Measurements from ENCODE around the gene ANO7.

ANO7 gene

DNA sequence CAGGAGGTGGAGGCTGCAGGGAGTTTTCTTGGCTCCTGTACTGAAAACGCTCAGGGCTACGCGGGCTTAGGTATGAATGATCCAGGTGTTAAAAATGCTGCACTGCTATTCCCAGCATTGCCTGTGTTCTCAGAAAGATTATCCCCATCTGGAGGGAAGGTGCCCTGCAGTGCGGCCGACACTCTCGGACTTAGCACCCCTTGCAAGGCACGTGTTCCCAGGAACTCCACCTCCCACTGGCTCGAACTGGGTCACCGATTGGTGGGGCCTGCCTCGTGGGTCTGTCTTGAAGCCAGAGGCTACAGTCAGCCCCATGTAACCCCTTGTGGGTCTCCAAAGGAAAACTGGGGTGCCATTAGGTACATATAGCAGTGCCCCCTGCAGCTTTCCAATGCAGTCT lies 25.7 kb downstream of the ANO7 start:
- no peak for DNase-seq

DNA sequence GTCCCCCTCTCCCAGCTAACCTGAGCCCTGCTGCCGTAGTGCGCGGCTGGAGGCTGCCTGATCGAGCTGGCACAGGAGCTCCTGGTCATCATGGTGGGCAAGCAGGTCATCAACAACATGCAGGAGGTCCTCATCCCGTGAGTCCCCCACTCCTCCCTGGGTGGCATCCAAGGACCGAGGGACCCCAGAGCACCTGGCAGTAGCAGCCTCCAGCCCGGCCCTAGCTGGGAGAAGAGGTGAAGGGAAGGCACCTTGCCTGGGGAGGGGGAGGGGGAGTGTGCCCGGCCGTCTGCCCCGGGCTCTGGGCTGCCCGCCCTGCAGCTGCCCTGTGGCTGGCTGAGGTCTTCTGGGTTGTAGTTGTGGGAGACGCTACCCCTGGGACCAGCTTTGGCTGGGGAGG lies 26.3 kb downstream of the ANO7 start:
- no peak for DNase-seq

DNA sequence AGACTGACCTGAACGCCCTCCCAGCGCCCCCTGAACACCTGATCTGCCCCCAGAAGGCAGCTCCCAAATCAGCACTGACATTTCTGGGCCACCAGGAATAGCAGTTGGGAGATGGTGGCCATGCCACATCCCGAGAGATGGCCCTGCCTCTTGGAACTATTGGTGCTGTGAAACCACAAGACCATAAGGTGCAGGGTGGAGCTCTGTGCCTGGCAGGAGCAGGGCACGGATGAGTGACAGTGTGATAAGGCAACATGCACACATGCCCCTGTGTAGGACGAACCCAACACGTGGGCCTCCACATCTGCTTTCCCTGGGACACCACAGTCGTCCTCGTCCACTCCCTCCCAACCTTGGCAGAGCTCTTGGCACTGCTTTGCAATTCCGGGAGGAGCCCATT lies 26.9 kb downstream of the ANO7 start:
- DNase-seq = no peak

DNA sequence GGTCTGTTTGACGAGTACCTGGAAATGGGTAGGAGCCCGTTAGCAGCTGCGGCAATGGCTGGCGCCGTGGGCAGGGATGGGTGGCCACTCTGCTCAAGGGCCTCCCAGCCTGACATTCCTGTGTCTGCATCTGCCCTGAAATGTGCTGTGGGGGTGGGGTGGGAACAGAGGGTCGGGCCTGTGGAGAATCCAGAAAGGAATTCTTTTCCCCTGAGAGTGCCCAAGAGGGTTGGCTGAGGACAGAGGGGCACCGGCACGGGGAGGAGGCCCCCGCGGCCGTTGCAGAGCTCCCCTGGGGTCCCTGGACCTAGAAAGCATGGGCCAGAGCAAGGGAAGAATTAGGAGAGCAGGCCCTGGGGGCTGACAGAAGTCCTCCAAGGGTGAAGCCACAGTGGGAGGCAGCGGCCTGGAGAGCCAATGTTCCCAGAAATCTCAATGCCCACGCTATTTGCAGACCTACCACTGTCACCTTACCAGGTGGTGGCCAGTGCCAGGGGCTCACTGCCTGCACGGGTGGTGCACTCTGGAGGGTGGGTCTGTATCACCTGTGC lies 27.8 kb downstream of the ANO7 start:
- DNase-seq = no peak

DNA sequence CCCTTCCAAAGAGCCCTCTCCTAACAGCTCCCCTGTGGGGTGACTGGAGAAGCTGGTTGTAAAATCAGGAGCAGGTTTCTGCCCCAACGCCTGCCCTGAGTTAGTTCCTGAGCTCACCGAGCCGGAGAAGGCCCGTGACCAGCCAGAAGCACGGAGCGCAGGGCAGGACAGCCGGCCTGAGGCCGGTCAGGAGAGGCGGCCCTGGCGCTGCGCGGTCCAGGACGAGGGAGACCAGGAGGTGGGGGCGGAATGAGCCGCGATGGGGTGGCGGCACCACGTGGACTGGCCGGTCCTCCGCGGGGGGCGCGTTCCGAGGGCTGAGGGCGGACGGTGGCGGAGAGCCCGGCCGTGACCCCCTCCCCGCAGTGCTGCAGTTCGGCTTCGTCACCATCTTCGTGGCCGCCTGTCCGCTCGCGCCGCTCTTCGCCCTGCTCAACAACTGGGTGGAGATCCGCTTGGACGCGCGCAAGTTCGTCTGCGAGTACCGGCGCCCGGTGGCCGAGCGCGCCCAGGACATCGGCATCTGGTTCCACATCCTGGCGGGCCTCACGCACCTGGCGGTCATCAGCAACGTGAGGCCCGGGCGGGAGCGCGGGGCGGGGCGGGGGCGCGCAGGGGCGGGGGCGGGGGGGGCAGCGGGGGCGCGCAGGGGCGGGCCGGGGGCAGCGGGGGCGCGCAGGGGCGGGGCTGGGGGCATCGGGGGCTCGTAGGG lies 29.0 kb downstream of the ANO7 start:
- DNase-seq = peak in 2 of 3 experiments; percentile 61 to 76

DNA sequence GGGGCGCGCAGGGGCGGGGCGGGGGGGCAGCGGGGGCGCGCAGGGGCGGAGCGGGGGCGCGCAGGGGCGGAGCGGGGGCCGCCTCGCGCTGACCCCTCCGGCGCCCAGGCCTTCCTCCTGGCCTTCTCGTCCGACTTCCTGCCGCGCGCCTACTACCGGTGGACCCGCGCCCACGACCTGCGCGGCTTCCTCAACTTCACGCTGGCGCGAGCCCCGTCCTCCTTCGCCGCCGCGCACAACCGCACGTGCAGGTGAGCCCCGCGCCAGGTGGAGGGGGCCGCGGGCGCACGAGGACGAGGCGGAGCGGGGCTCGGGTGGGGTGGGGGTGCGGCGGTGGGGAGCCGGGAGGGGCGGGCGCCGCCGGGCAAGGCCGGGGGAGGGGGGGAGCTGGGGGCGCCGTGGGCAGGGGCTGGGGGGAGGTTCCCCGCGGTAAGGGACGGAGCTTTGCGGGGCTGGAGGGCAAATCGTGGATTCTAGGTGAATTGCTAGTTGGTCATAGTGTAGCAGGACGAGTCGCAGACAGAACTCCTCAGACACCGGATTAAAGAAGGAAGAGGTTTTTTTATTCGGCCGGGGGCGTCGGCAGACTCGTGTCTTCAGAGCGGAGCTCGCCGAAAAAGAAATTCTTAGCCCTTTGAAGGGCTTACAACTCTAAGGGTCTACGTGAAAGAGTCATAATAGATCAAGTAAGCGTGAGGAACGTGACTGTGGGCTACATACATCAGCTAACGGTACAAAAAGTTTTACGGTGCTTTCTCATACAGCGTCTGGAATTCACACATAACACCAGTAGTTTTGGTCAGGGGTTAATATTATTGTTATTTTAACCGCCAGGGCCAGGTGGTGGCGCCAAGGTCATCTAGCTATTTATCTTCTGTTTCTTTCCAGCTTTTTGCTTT lies 29.9 kb downstream of the ANO7 start:
- DNase-seq = peak in 2 of 3 experiments; percentile 41 to 59

DNA sequence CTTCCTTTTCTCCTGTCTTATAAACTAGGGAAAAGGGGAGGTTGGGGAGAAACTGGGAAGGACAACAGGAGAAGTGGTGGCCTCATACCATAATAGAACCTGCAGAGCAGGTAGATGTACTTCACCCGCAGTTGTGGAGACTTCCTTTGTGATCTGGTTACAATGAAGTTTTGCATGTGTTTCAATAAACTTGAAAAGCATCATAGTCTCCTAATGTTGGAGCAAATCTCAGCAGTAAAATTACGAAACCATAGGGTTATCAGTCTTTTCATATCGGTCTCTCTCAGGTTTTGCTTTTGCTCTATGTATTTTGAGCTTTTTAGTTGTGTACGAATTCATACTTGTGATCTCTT lies 30.5 kb downstream of the ANO7 start:
- no peak for DNase-seq

DNA sequence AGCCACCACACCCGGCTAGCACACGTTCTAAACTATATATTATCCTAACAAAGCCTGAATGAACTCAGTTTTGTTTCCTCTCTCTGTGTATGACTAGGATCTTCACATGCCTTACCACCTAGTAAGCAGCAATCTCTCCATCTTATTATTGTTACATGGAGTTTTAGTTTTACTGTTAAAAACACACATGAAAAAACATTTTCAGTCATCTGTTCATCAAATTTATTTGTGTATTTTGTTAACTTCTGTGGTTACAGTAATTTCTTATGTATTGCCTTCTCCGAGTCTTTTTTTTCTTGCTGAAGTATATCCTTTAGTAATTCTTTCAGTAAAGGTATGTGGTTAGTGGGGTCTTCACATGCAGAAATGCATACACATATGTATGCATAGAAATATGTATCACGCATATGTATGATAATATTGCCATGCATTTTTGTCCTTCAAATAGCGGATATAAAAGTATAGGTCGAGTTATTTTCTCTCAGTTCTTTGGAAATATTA lies 31.4 kb downstream of the ANO7 start:
- DNase-seq = no peak

DNA sequence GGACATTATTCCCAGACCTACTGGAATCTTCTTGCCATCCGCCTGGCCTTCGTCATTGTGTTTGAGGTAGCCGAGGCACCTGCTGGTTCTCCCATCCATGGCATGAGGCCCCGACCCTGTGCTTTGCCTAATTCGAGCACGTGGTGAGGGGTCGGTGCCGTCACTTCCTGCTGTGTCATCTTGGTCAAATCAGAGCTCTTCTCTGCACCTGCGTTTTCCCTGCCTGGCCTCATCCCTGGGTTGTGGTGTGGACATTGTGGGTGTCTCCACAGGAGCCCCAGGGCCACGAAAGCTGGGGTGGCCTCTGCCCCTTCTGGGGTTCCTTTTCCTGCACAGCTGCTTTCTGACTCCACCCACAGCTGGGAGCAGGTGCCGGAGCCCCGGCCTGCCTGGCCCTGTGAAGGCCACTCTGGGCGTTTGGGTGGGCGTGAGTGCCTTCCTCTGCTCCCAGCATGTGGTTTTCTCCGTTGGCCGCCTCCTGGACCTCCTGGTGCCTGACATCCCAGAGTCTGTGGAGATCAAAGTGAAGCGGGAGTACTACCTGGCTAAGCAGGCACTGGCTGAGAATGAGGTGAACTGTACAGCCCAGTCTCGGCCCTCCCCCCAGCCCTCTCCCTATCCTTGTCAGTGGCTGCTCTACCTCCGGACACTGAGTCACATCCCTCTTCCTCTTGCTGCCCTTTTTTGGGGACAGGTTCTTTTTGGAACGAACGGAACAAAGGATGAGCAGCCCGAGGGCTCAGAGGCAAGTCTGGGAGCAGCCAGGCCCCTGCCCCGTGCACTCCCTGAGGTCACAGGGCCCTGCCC lies 34.9 kb downstream of the ANO7 start:
- DNase-seq = peak in 1 of 3 experiments; percentile 4

DNA sequence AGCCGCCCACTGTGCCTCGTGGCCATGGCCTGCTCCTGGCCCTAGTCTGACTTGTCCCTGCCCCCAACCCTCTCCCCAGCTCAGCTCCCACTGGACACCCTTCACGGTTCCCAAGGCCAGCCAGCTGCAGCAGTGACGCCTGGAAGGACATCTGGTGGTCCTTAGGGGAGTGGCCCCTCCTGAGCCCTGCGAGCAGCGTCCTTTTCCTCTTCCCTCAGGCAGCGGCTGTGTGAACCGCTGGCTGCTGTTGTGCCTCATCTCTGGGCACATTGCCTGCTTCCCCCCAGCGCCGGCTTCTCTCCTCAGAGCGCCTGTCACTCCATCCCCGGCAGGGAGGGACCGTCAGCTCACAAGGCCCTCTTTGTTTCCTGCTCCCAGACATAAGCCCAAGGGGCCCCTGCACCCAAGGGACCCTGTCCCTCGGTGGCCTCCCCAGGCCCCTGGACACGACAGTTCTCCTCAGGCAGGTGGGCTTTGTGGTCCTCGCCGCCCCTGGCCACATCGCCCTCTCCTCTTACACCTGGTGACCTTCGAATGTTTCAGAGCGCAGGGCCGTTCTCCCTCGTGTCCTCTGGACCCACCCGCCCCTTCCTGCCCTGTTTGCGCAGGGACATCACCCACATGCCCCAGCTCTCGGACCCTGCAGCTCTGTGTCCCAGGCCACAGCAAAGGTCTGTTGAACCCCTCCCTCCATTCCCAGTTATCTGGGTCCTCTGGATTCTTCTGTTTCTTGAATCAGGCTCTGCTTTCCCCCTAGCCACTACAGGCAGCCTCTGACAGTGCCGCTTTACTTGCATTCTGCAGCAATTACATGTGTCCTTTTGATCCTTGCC lies 35.8 kb downstream of the ANO7 start:
- no peak for DNase-seq

DNA sequence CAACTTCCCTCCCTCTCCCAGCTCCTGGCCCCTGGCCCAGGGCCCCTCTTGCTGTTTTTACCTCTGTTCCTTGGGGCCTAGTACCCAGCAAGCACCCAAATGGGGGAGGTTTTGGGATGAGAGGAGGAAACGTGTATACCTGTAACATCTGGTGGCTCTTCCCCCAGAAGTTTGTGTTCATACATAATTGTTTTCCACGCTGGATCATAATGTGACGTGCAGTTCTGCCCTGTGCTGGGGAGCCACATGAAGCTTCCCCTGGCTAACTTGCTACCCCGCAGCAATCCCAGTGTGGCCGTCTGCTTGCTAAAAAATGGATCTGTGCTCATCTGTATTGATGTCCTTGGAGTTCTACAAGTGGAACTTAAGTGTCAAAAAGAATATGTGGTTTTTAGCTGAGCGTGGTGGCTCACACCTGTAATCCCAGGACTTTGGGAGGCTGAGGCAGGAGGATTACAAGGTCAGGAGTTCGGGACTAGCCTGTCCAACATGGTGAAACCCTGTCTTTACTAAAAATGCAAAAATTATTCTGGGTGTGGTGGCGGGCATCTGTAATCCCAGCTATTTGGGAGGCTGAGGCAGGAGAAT lies 36.5 kb downstream of the ANO7 start:
- no peak for DNase-seq

DNA sequence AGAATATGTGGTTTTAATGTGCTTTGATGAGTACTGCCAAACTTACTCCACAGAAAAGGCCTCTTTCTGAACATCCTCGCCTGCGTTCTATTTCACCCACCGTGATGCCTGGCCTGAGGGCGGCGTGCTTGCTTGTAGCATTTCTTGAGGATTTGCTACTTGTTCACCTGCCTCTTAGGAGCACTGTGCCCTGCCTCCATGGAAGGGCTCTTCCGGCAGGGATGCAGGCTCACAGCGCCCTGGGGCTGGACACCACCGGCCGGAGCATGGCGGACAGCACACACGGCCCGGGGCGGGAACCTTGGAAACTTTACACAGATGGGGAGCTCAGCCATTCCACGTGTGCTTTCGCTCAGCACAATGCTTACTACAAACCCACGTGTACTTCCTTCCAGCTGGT lies 37.1 kb downstream of the ANO7 start:
- DNase-seq = no peak

DNA sequence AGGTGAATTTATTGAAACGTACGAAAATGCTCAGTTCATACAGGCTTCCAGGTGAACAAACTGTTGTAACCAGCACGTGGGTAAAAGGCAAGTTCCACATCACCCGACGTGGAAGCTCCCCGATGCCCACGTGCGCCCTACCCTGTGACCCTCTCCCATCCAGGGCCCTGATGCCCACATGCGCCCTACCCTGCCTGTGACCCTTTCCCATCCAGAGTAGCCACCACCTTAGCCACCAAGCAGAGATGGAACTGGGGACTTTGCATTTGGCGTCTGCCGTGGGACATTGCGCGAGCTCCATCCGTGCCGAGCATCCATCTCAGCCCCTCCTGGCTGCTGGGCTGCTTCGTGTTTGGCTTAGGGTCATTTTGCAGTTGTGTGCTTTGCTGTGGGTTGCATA lies 37.5 kb downstream of the ANO7 start:
- DNase-seq = no peak

DNA sequence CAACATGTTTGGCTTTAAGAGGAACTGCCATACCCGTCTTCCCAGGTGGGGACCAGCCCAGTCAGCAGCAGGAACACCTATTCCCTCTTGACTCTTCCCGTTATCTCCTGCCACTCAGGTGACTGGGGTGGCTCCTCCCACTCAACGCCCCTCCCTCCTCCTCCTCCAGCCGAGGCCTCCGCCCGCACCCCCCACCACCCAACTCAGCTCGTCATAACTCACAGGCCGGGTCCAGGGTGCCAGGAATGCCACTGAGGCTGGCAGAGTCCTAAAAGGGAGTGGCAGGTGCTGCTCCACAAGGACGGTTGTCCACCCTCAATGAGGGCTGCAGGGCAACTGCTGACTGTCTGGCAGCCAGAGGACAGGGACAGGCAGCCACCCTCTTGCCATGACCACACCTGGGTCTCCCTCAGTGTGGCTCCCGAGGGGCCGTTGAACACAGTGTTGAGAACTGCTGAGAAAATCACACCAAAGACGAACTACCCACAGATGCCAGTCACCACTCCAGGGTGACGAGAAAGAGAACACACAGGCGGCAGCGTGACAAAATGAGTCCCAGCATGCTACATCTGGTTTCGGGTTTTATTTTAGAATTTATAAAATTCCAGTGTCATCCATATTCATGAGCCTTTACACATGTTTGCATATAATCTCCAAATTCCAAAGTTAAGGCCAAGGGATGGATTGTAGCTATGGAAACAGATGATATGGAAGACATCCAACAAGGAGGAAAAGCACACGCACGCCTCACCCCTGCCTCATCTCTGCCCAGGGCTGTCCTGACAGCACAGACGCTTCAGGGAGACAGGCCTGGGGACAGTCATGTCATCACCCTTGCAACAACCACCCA lies 38.5 kb downstream of the ANO7 start:
- DNase-seq = no peak

DNA sequence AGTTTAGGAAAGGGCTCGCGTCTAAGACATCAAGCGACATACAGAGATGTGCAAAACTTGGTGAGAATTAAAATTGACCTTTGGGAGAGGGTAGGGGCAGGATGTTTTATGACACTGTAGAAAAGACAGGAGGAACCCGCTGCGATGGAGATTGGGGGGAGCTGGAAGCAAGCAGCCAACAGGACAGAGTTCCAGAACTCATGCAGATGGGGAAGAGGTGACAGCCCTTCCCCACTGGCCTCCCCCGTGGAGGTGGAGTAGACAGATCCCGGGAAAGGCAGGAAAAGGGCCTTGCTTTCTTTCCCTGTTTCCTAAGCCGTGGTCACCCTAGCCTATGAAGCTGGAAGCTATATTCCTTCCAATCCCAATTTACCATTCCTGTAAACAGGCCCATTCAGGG lies 39.1 kb downstream of the ANO7 start:
- no peak for DNase-seq

DNA sequence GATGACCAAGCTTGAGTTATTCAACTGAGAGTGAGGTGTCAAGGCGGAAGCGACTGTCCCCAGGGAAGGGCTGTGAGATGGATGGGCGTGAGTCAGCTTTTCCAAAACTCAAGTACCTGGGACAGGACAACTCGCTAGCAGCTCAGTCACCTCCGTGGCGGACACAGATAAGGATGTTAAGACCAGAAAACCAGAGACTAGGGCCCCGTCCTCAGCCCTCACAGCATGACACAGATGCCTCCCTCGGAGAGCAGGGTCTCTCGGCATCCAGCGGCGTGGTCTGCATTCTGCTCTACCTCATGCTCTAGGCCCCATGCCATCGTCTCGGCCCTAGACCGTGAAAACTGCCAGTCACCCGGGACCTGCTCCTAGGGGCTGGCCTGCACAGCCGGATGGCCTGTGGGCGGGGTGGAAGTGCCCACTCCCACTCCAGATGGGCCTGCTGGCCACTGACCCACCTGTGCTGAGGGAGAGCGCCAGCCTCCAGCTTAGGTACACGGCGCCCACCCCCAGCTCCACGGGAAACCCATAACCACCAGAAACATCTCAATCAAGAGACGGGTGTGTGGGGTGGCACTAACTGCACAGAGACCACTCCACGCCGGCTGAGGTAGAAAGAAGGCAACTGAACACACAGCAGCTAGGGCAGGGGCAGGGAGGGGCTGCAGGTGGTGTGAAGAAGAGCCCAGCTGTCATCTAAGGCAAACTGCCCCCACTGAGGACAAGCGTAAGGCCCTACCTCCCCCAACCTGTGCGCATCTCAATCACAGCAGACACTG lies 39.8 kb downstream of the ANO7 start:
- no peak for DNase-seq

DNA sequence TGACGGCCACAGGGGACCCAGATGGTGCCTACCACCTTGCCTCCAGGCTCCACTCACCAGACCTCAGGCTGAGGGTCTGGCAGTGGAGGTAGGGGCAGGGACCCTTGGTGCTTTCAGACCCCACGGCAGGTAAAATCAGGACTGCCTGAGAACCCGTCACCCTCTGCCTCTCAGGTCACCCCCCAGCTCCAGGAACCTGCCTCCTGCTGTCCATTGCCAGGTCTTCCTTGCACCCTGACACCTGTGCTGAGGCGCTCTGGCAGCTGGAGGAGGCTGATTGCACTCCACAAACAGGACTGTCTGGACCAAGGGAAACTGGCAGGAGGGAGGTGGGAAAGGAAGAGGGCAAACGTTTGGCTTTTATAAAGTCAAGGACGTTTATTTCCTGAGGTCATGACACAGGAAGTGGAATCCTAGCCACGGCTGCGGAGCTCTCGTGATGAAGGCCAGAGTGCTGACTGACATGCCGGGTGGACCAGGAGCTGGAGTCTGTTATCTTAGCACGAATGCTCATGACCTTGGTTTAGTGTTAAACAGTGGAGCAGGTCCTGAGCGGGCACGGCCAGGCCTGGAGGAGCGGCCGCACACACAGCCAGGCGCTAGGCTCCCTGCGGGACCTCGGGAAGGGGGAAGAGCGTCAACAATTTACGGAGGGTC lies 40.5 kb downstream of the ANO7 start:
- no peak for DNase-seq

DNA sequence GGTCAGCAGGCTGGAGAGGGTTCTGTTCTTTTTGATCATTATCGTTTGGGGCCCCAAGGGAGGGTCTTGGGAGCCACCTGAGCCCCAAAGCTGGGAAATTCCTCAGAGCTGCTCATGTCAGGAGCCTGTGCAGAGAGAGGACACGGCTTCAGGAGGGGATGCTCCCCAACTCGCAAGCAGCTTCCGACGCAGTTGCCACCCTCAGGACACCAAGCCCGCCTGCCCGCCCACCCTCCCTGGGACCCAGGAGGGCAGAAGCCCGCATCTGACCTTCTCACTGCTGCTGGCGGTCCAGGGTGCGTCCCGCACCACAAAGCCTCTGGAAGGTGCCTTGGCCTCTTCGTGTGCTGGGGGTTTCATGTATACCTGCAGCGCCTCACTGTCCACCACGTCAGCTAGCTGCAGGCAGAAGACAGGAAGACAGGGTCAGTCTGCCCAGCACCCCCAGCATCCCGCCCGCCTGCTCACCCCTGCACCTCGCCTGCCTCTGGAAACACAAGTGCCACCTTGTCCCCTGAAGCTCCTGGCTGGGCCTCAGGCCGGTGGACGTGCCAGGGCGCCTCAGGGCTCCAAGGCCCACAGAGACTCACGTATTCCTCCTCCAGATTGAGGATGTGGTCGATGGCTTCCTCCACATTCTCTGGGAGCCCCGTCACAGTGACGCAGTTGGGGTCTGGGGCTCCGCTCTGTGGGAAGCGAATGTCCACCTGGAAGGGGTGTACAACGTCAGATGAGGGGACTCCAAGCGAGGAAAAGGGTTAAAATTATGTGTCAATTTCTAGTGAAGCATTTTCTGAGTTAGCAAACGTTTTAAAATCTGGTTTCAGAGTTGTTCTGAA lies 41.3 kb downstream of the ANO7 start:
- no peak for DNase-seq

Measured in NCI-H1417 (cell line).